NCI-H1092 (cell line): ENCODE results near the gene BIRC7.
"Not testable (repeated sequence)": the region's sequence is repeated elsewhere in the genome, so short reads cannot be mapped to it uniquely, and the experiment has no call there.

Source experiments
- DNase-seq: peaks from one replicate; lab custom pipeline; 2025; lab: John Stamatoyannopoulos, UW

The BIRC7 gene

DNA sequence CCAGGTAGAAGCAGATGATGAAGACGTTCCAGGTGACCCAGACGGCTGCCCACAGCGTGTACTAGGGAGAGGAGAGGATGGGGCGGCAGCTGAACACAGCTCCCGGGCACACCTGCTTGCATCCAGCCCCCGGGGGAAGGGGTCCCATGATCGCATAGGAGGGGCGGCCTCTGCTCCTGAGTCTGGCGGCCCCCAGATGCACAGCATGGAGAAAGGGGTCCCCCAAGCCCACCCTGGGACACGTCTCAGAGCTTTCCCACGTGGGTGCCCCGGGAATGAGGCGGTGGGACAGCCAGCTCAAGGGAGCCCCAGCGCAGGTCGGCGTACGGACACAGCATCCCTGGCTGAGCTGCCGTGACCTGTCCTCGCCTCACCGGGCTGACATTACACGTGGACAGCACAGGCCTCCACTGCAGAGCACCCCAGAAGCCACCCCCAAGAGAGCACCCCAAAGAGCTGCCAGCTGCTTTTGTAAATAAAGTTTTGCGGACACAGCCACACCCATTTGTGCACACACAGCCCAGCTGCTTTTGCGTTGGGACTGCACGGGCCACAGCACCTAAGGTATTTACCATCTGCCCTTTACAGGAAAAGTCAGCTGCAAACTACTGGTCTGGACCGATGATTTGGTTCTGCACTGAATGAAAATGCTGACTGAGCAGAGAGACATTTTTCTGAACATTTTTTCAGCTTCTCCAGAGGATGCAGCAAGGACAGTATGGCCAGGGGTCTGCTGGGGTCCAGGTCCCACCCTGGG lies 13.3 kb downstream of the BIRC7 start:
- DNase-seq: no peak

DNA sequence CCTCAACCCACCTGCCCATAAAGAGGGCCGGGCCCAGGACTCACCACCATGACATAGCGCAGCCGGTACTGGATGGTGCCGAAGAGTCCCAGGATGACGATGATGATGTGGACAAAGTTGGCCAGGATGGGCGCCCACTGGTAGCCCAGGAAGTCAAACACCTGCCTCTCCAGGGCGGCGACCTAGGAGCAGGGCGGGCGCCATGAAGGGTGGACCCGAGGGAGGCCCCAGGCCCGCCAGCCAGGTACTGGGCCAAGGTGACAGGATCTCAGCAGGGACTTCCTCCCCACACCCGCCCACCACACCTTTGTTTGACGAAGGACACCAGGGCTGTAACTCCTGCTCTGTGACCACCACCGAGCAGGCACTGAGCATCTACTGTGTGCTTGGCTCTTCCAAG lies 14.2 kb downstream of the BIRC7 start:
- DNase-seq: no peak

GRCh38 chr20:63251350-63251749 lies 15.6 kb downstream of the BIRC7 start:
- DNase-seq: not testable (repeated sequence)

DNA sequence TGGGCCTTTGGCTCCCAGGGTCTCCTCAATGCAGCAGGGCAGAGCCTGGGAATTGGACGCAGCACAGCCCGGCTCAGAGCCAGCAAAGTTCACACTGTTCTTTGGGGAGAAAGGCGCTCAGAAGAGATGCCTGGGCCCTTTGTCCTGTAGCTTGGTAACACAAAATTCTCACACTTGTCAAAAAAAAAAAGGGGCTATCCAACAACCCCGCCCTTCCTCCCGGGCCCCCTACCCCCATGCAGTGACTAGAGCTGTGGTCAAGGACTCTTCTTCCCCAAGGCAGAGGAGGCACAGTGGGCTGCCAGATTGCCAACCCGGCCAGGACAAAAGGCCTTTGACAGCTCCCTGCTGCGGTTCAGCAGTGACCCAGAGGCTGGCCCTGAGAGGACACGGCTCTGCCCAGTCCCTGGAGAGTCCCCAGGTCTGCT lies 16.6 kb downstream of the BIRC7 start:
- no peak for DNase-seq

- no peak for DNase-seq
These were observed 17.3 kb downstream of the BIRC7 start for GRCh38 chr20:63253065-63253437.

GRCh38 chr20:63253438-63254231 lies 17.9 kb downstream of the BIRC7 start:
- no peak for DNase-seq

- no peak for DNase-seq
These were observed 18.5 kb downstream of the BIRC7 start, which contains the start of gene NKAIN4 for GRCh38 chr20:63254232-63254605. Gene NKAIN4 (minus strand): TSS chr20:63254463. CDS start chr20:63254450, 13 bp downstream.

GRCh38 chr20:63254606-63255384 lies 19.1 kb downstream of the BIRC7 start:
- no peak for DNase-seq

GRCh38 chr20:63255931-63256704 lies 20.4 kb downstream of the BIRC7 start:
- no peak for DNase-seq

GRCh38 chr20:63256954-63257353 lies 21.2 kb downstream of the BIRC7 start:
- DNase-seq: no peak

DNA sequence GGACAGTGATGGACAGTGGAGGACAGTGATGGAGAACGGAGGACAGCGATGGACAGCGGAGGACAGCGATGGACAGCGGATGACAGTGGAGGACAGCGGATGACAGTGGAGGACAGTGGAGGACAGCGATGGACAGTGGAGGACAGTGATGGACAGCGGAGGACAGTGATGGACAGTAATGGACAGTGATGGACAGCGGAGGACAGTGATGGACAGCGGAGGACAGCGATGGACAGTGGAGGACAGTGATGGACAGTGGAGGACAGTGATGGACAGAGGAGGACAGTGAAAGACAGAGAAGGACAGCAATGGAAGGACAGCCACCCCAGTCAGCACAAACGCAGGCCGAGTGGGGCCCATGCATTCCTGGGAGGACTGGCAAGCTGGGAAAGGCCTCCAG lies 21.9 kb downstream of the BIRC7 start:
- DNase-seq: no peak

GRCh38 chr20:63258781-63259180 lies 23.1 kb downstream of the BIRC7 start:
- no peak for DNase-seq

- DNase-seq: no peak
These were observed 24.2 kb downstream of the BIRC7 start for GRCh38 chr20:63259734-63260460.

DNA sequence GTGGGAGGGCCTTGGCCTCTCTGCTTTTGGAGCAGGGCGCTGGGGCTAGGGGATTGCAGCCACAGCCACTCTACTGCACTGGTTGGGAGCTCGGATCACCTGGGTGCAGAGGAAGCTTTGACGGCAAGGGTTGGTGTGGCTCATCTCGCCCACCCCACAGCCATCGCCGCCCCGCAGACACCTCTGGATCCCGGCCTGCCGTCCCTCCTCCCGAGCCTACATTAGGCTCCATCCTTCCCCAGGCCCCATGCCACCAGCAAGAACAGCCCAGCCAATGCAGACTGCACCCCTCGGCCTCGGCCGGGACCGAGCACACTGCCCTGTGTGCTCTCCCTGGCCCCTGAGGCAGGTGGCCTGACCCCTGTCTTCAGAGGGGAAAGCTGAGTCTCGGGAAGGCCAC lies 24.8 kb downstream of the BIRC7 start:
- DNase-seq: no peak

DNA sequence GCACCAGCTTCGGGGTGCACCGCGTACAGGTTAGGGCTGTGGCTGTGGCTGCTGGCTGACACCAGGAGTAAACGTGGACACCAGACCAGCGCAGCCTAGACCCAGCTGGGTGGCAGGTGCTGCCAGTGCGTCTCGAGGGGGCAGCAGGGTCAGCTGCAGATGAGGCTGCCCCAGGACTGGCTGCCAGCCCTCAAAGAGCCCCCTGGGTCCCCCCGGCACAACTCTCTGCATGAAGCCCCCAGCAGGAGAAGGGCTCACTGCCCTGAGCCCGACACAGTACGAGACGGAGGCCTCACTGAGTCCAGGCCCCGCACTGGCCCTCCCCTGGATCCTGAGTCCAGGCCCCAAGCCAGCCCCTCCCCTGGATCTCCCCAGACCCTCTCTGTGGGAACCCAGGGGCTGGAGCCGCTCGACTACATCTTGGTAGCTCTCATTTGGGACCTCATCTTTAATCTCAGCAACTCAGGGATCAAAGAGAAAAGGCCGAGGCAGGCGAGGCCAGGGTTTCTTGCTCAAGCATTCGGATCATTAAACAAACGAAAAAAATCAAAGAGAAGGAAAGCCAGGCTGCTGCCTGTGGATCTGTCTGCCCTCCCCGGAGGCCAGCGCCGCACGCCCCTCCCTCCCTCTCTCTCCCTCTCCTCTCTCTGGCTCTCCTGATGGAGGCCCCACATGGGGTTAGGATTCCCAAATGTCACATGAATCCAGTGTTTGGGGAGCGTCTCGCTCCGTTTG lies 25.5 kb downstream of the BIRC7 start:
- no peak for DNase-seq

- no peak for DNase-seq
These were observed 26.3 kb downstream of the BIRC7 start for GRCh38 chr20:63261795-63262528.

GRCh38 chr20:63262836-63263235 lies 27.1 kb downstream of the BIRC7 start:
- no peak for DNase-seq

- DNase-seq: no peak
These were observed 28.3 kb downstream of the BIRC7 start for GRCh38 chr20:63264000-63264399.

- DNase-seq: no peak
These were observed 28.8 kb downstream of the BIRC7 start for GRCh38 chr20:63264519-63264918.
